GM12865 (cell line): ENCODE results near the gene RPN2.

ENCODE experiments used
- DNase-seq: peaks from one replicate; pipeline ENCODE4 v3.0.0; 2010; ENCODE audit warnings: low read depth
- H3K4me3 ChIP-seq: 2 replicates; pipeline ENCODE4 v1.5.1; 2011; ENCODE audit warnings: mild to moderate bottlenecking, low read depth, low read length, control low read depth
- CTCF ChIP-seq: IDR thresholded peaks from 2 replicates; pipeline ENCODE4 v1.5.1; 2011; ENCODE audit warnings: low read length, control low read depth, low read depth, inconsistent platforms; ENCODE audit not compliant: insufficient read depth; ENCODE audit errors: missing control alignments

RPN2 gene

GRCh38 chr20:37201827-37202162, 22.7 kb downstream of the RPN2 start:
- no peak overlapping the region for H3K4me3 ChIP-seq
- TF ChIP-seq CTCF = no peak
- DNase-seq = no peak

- no peak overlapping the region for H3K4me3 ChIP-seq
- peak; percentile 36 for DNase-seq
- peak; percentile 65 for TF ChIP-seq CTCF
Observed at GRCh38 chr20:37202267-37202943, 23.3 kb downstream of the RPN2 start.

GRCh38 chr20:37204056-37204455, 24.9 kb downstream of the RPN2 start:
- no peak for DNase-seq
- no peak overlapping the region for H3K4me3 ChIP-seq
- no peak for TF ChIP-seq CTCF

GRCh38 chr20:37205130-37205529, 26.0 kb downstream of the RPN2 start:
- no peak for TF ChIP-seq CTCF
- DNase-seq = no peak
- H3K4me3 ChIP-seq = no peak overlapping the region

- no peak for DNase-seq
- no peak for TF ChIP-seq CTCF
Observed at GRCh38 chr20:37205794-37206193, 26.7 kb downstream of the RPN2 start.

GRCh38 chr20:37207171-37207570, 28.0 kb downstream of the RPN2 start:
- H3K4me3 ChIP-seq = no peak overlapping the region
- DNase-seq = no peak
- no peak for TF ChIP-seq CTCF

More at GRCh38 chr20:37205794-37206193, 26.7 kb downstream of the RPN2 start:
- H3K4me3 ChIP-seq = no peak overlapping the region

GRCh38 chr20:37209193-37209592, 30.1 kb downstream of the RPN2 start:
- no peak for DNase-seq
- no peak for TF ChIP-seq CTCF
- no peak overlapping the region for H3K4me3 ChIP-seq
